ENCODE data around the gene PCDH9.

PCDH9 gene

GRCh38 chr13:67229481-67230403 is at the start of gene PCDH9:
Gene PCDH9 (minus strand): TSS chr13:67230336. CDS start chr13:67228440, 1,896 bp downstream.
- peak in 1 of 2 experiments; percentile 45 for DNase-seq

- peak in 1 of 2 experiments; percentile 9 for DNase-seq
These were observed 48.1 kb upstream of the PCDH9 start for GRCh38 chr13:67278235-67278634.

GRCh38 chr13:67277581-67277980 is 47.4 kb upstream of the PCDH9 start:
- DNase-seq = no peak

- peak; percentile 67 to 84 for DNase-seq
These were observed 45.3 kb upstream of the PCDH9 start for GRCh38 chr13:67275351-67275960.

GRCh38 chr13:67273001-67273400 is 42.9 kb upstream of the PCDH9 start:
- DNase-seq = no peak

GRCh38 chr13:67267136-67267535 is 37.0 kb upstream of the PCDH9 start:
- no peak for DNase-seq

- no peak for DNase-seq
These were observed 29.1 kb upstream of the PCDH9 start for GRCh38 chr13:67259208-67259607.

GRCh38 chr13:67258482-67258881 is 28.3 kb upstream of the PCDH9 start:
- no peak for DNase-seq

- no peak for DNase-seq
These were observed 8.7 kb upstream of the PCDH9 start for GRCh38 chr13:67238861-67239260.

GRCh38 chr13:67238277-67238859 is 8.2 kb upstream of the PCDH9 start:
- DNase-seq = peak in 1 of 2 experiments; percentile 33

- DNase-seq = no peak
These were observed 5.1 kb upstream of the PCDH9 start for GRCh38 chr13:67235265-67235664.

GRCh38 chr13:67232384-67232783 is 2.2 kb upstream of the PCDH9 start:
- DNase-seq = no peak

- DNase-seq = peak in 1 of 2 experiments; percentile 15
These were observed 1.3 kb upstream of the PCDH9 start for GRCh38 chr13:67231289-67232000.

GRCh38 chr13:67230404-67231288 is 510 bp upstream of the PCDH9 start:
- DNase-seq = peak; percentile 91 to 95

- no peak for DNase-seq
These were observed 1.2 kb downstream of the PCDH9 start for GRCh38 chr13:67228916-67229315.

GRCh38 chr13:67228031-67228430 is 2.1 kb downstream of the PCDH9 start:
- DNase-seq = no peak

- no peak for DNase-seq
These were observed 2.8 kb downstream of the PCDH9 start for GRCh38 chr13:67227131-67227983.

GRCh38 chr13:67226696-67227095 is 3.4 kb downstream of the PCDH9 start:
- DNase-seq = no peak

- DNase-seq = no peak
These were observed 4.6 kb downstream of the PCDH9 start for GRCh38 chr13:67225252-67226159.
